ENCODE measurements around the gene ING3.

DNA sequence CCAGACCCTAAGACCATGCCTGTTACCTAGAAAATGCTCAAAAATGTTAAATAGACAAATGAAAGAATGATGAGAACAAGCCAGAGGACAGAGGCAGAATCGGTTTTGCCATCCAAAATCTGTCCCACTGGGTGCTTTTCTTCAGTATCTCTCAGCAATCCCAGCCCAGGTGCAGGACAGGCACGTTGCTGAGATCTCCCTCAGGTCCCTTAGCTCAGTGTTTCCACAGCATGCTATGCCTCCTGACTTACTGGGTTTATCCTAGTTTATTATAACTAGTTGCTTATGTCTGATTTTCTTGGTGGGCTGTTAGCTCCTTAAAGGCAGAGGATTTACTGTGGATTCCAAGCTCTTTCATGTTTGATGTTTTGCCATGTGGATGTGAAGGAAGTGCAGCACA lies 58.2 kb downstream of the ING3 start:
- no peak for TF ChIP-seq POLR2A (IDR thresholded peaks at IDR 0.05)
- no peak for TF ChIP-seq EP300 (IDR thresholded peaks at IDR 0.05)
- no peak for TF ChIP-seq CTCF (IDR thresholded peaks at IDR 0.05)
